ENCODE measurements around the gene NCOA3.

NCOA3 gene

DNA sequence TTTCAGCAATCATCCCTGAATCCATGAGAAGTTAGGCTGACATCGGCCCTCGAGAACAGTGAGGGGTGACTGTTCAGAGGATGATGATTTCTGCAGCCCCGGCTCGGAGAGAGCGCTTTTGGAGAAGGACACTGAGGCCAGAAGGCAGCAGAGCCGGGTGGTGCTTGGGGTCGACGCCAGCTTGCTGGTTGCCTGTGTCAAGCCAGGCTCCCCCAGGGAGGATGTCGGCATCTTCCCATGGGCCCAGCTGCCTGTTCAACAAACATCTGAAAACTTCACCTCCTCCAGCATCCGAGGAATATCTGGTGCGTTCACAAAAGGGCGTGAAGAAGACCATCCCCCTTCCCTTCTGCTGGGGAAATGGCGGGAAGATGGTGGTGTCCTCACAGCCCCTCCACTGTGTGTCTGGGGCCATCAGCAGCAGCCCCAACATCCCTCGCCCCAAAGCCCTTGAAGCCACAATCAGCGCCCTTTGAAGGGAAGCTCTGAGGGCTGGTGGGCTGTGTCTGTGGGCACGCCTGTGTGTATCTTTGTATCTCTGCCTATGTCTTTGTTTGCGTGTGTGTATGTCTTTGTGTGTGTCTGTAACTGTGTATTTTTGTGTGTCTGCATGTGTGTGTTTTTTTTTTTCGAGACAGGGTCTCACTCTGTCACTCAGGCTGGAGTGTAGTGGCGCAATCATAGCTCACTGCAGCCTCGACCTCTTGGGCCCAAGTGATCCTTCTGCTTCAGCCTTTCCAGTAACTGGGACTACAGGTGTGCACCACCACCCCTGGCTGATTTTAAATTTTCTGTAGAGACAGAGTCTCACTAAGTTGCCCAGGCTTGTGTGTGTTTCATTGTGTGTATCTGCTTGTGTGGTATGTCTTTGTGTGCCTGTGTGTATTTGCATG, 185.7 kb downstream of the NCOA3 start:
- DNase-seq: no peak

- no peak for DNase-seq
Measured at GRCh38 chr20:47688385-47689381, 187.0 kb downstream of the NCOA3 start.

DNA sequence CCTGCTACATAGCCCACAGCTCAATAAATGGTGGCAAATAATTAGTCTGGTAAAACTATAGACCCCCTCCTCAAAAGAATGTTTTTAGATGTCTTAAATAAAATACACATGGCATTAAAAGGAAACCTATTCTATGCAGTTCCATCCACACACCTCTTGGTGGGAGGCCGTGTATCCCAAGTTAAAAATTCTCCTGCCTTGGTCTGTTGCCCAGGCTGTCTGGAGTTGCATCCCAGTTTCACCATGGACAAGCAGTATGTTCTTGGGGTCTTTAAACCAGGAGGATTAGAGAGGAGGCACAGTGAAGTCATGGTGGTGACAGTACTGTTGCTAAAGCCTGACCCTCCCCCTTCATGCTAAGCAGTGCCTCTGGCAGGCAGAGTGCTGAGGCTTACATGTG, 188.0 kb downstream of the NCOA3 start:
- DNase-seq: no peak

GRCh38 chr20:47691625-47692024, 189.9 kb downstream of the NCOA3 start:
- DNase-seq: no peak

GRCh38 chr20:47694021-47694818, 192.5 kb downstream of the NCOA3 start:
- DNase-seq: no peak

GRCh38 chr20:47696856-47697255, 195.2 kb downstream of the NCOA3 start:
- DNase-seq: no peak

DNA sequence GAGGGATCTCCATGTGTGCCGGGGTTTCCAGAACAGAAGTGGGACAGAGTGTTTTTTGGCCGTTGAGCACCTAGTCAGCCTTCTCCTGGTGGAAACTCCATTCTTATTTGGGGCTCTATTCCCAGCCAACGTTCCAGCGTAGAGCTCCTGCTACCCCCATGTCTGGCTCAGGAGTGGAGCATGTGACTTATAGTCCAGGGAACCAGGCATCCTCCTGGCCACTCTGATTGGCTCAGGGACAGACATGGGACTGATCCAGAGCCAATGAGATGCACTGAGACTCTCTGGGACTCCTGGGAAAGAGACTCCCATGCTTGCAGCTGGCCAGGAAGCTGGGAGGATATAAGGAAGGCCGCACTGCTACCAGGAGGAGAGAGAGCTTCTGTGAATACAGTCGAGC, 196.5 kb downstream of the NCOA3 start:
- DNase-seq: no peak

- no peak for DNase-seq
Measured at GRCh38 chr20:47699818-47700217, 198.1 kb downstream of the NCOA3 start.

- DNase-seq: no peak
Measured at GRCh38 chr20:47700327-47700726, 198.6 kb downstream of the NCOA3 start.

DNA sequence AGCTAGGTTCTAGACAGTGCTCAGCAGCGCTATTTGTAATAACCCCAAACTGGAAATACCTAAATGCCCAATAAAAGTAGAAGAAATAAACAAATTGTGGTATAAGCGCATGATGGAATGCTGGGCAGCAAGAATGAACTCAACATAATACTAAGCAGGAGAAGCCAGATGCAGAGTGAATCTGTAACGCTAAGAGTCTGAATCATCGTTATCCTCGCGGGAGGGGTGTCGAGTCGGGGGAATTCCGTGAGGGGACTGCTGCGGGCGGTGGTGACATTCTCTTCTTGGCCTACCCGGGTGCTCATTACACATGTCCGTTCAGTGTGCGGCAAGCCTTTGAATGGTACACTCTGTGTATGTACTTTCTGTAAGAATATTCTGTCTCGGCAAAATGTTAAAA, 199.9 kb downstream of the NCOA3 start:
- DNase-seq: no peak

- no peak for DNase-seq
Measured at GRCh38 chr20:47703748-47704147, 202.1 kb downstream of the NCOA3 start.

DNA sequence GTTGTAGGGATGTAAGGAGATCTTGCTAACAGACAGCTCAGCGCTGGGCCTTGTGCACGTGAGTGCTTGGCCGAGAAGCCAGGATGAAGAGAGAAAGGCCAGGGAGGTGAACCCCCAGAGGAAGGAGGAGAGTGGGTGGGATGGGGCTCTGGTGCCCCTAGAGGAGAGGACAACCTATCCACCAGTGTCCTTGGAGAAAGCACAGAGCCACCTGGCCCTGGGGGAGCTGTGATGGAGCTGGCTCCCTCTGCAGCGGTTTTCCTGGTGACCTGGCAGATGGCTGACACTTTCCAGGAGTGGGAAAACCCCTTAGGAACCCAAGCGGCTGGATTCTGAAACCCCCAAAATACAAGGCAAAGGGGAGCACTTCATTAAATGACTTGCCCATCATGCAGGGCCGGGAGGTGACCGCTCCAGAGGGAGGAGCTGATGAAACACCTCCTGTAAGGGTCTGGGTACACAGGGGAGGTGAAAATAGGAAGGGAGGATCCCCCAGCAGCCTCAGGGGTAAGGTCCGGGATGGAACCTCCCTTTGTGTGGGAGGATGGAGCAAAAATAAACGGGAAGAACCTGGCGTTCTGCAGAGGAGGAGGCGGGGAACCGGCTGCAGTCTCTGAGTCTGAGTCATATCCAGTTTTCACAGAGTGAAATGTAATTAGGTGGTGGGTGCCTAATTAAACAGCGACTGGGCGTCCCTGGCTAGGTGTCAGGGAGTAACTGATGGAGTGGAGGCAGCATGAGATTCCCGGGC, 203.2 kb downstream of the NCOA3 start:
- DNase-seq: no peak

- DNase-seq: no peak
Measured at GRCh38 chr20:47705497-47705856, 203.8 kb downstream of the NCOA3 start.

- no peak for DNase-seq
Measured at GRCh38 chr20:47706345-47706744, 204.7 kb downstream of the NCOA3 start.

Measured in GDM1 (cell line).